ENCODE results near the gene HSPA12A.

GRCh38 chr10:116757246-116757645 is 14.9 kb upstream of the HSPA12A start:
- no peak for TF ChIP-seq EZH2 (IDR thresholded peaks at IDR 0.05)
- TF ChIP-seq POLR2AphosphoS5 (IDR thresholded peaks at IDR 0.05; ENCODE audit: borderline replicate concordance, low read depth, low read length): no peak
